HG03575 (cell line): Measurements from ENCODE around the gene CAB39L.
A peak's percentile ranks its signal among the peaks of the same experiment; 100 is the strongest.
"Not testable (repeated sequence)": the region's sequence is repeated elsewhere in the genome, so short reads cannot be mapped to it uniquely, and the experiment has no call there.

Experiments
- ATAC-seq: cut with Tn5 transposase; IDR thresholded peaks from one replicate; pipeline ENCODE4 v1.9.1; 2021; ENCODE audit not compliant: unreplicated experiment, insufficient number of reproducible peaks, low FRiP score; ENCODE audit errors: extremely low read depth

Gene CAB39L

GRCh38 chr13:49302222-49302621, 141.6 kb downstream of the CAB39L start:
- ATAC-seq, result no peak

- peak; percentile 77 for ATAC-seq
These were observed 142.9 kb downstream of the CAB39L start for GRCh38 chr13:49300739-49301589.

- no peak for ATAC-seq
These were observed 143.6 kb downstream of the CAB39L start for GRCh38 chr13:49300276-49300675.

GRCh38 chr13:49298903-49299605, 144.8 kb downstream of the CAB39L start:
- ATAC-seq, result no peak

- no peak for ATAC-seq
These were observed 145.4 kb downstream of the CAB39L start for GRCh38 chr13:49298416-49298815.

GRCh38 chr13:49297338-49297737, 146.5 kb downstream of the CAB39L start:
- ATAC-seq, result no peak

GRCh38 chr13:49296659-49297058, 147.2 kb downstream of the CAB39L start:
- ATAC-seq, result no peak

- ATAC-seq, result no peak
These were observed 148.6 kb downstream of the CAB39L start for GRCh38 chr13:49295244-49295643.

GRCh38 chr13:49294723-49295122, 149.1 kb downstream of the CAB39L start:
- not testable (repeated sequence) for ATAC-seq

- ATAC-seq, result no peak
These were observed 150.9 kb downstream of the CAB39L start for GRCh38 chr13:49292742-49293486.

GRCh38 chr13:49288458-49288857, 155.4 kb downstream of the CAB39L start:
- ATAC-seq, result no peak

- no peak for ATAC-seq
These were observed 155.9 kb downstream of the CAB39L start for GRCh38 chr13:49287995-49288394.

- ATAC-seq, result no peak
These were observed 164.0 kb downstream of the CAB39L start for GRCh38 chr13:49279885-49280284.

- ATAC-seq, result no peak
These were observed 164.8 kb downstream of the CAB39L start for GRCh38 chr13:49279112-49279511.

- no peak for ATAC-seq
These were observed 165.7 kb downstream of the CAB39L start for GRCh38 chr13:49278211-49278610.

GRCh38 chr13:49272296-49272695, 171.6 kb downstream of the CAB39L start:
- ATAC-seq, result no peak

- no peak for ATAC-seq
These were observed 172.6 kb downstream of the CAB39L start for GRCh38 chr13:49271264-49271663.

- ATAC-seq, result no peak
These were observed 178.0 kb downstream of the CAB39L start for GRCh38 chr13:49265822-49266221.

GRCh38 chr13:49262634-49263033, 181.2 kb downstream of the CAB39L start:
- ATAC-seq, result no peak

- ATAC-seq, result no peak
These were observed 184.3 kb downstream of the CAB39L start for GRCh38 chr13:49259586-49259985.
